ENCODE results near the gene RWDD3.

- TF ChIP-seq RARB (CRISPR knock-in tag; IDR thresholded peaks at IDR 0.05) (no peak), ZFP3 (CRISPR knock-in tag; IDR thresholded peaks at IDR 0.05) (no peak), BACH2 (CRISPR knock-in tag; IDR thresholded peaks at IDR 0.05; ENCODE audit: borderline replicate concordance) (no peak), ESRRG (CRISPR knock-in tag; IDR thresholded peaks at IDR 0.05) (no peak), SNAI2 (CRISPR knock-in tag; IDR thresholded peaks at IDR 0.05) (no peak), PATZ1 (CRISPR knock-in tag; IDR thresholded peaks at IDR 0.05; ENCODE audit: borderline replicate concordance) (no peak), ZNF8 (CRISPR knock-in tag; IDR thresholded peaks at IDR 0.05) (no peak), GLIS3 (CRISPR knock-in tag; IDR thresholded peaks at IDR 0.05) (no peak), CREB5 (CRISPR knock-in tag; IDR thresholded peaks at IDR 0.05; ENCODE audit: low read depth) (no peak), TCF4 (CRISPR knock-in tag; IDR thresholded peaks at IDR 0.05; ENCODE audit: borderline replicate concordance) (no peak), ARNTL (CRISPR knock-in tag; IDR thresholded peaks at IDR 0.05; ENCODE audit: borderline replicate concordance, low read depth) (no peak), POU6F1 (CRISPR knock-in tag; IDR thresholded peaks at IDR 0.05; ENCODE audit: borderline replicate concordance, low read depth) (no peak)
These were observed 15.9 kb downstream of the RWDD3 start for GRCh38 chr1:95249916-95250315.

Measured in SK-N-SH treated with all-trans-retinoic acid at 6 μM for 48 hours (cell line).